ENCODE measurements around the gene WDR62.

GRCh38 chr19:36128392-36128736 lies 73.7 kb downstream of the WDR62 start:
- TF ChIP-seq CTCF (conservative IDR thresholded peaks at IDR 0.05; ENCODE audit: low read length) (no peak), EZH2phosphoT487 (IDR thresholded peaks at IDR 0.05; ENCODE audit: borderline replicate concordance) (no peak)
